WTC11 (cell line): ENCODE results near the gene SEL1L. TPM values are rescaled to one million over a fixed set of nuclear protein-coding genes. Genes with fewer than 3 reads are reported as not detected.

Source experiments
- ATAC-seq: fragments of 200-7000 bp; cut with Tn5 transposase; 2 replicates; pipeline ENCODE4 v1.10.0; 2021; ENCODE audit warnings: mild to moderate bottlenecking, moderate library complexity
- CTCF ChIA-PET: fragments of 300-600 bp; sonication (Branson Sonifier 250); formaldehyde crosslinking; loops from one replicate; lab custom pipeline; 2021; ENCODE audit warnings: antibody characterized with exemption; lab: Charles Lee
- POLR2A ChIA-PET: fragments of 350-600 bp; sonication (Branson Sonifier 250); formaldehyde crosslinking; loops from one replicate; lab custom pipeline; 2021; ENCODE audit warnings: antibody characterized with exemption; lab: Charles Lee
- DNase-seq: peaks from one replicate; pipeline ENCODE4 v3.0.0; 2021; ENCODE audit warnings: low spot score
- H3K27ac Mint-ChIP-seq: 2 replicates; pipeline ENCODE4 v1.8.0; 2021; ENCODE audit warnings: mixed read lengths
- H3K27me3 Mint-ChIP-seq: 2 replicates; pipeline ENCODE4 v1.8.0; 2021; ENCODE audit warnings: low read depth, mild to moderate bottlenecking, moderate library complexity, mixed read lengths
- H3K36me3 Mint-ChIP-seq: 2 replicates; pipeline ENCODE4 v1.8.0; 2021; ENCODE audit warnings: mixed read lengths
- H3K4me1 Mint-ChIP-seq: 2 replicates; pipeline ENCODE4 v1.8.0; 2022; ENCODE audit warnings: mixed read lengths
- H3K4me3 Mint-ChIP-seq: 2 replicates; pipeline ENCODE4 v1.8.0; 2021; ENCODE audit warnings: mild to moderate bottlenecking, moderate library complexity, mixed read lengths
- H3K9me3 Mint-ChIP-seq: 2 replicates; pipeline ENCODE4 v1.8.0; 2021; ENCODE audit warnings: mixed read lengths
- ATF1 ChIP-seq: sonication (generic); formaldehyde crosslinking; IDR thresholded peaks from 2 replicates; pipeline ENCODE4 v1.8.1; 2023; ENCODE audit warnings: mild to moderate bottlenecking, moderate library complexity, missing genetic modification reagents
- ESRRA ChIP-seq: sonication (generic); formaldehyde crosslinking; IDR thresholded peaks from 2 replicates; pipeline ENCODE4 v1.8.1; 2022; ENCODE audit warnings: mild to moderate bottlenecking, missing genetic modification reagents, borderline replicate concordance
- IRF2 ChIP-seq: sonication (generic); formaldehyde crosslinking; IDR thresholded peaks from 2 replicates; pipeline ENCODE4 v1.8.0; 2022; ENCODE audit warnings: low read depth, missing genetic modification reagents, borderline replicate concordance
- NFYB ChIP-seq: sonication (generic); formaldehyde crosslinking; conservative IDR thresholded peaks from 2 replicates; pipeline ENCODE4 v1.8.0; 2022; ENCODE audit warnings: low read depth, missing genetic modification reagents
- RORB ChIP-seq: fragments of 250-450 bp; sonication (Bioruptor Pico); IDR thresholded peaks from 2 replicates; pipeline ENCODE4 v1.9.0; 2021; ENCODE audit warnings: mild to moderate bottlenecking
- USF1 ChIP-seq: sonication (generic); formaldehyde crosslinking; IDR thresholded peaks from 2 replicates; pipeline ENCODE4 v1.8.0; 2022; ENCODE audit warnings: mild to moderate bottlenecking, missing genetic modification reagents
- ZNF219 ChIP-seq: sonication (generic); formaldehyde crosslinking; IDR thresholded peaks from 2 replicates; pipeline ENCODE4 v1.8.0; 2023; ENCODE audit warnings: missing genetic modification reagents, mild to moderate bottlenecking, borderline replicate concordance
- ZNF317 ChIP-seq: sonication (generic); formaldehyde crosslinking; IDR thresholded peaks from 2 replicates; pipeline ENCODE4 v1.8.1; 2023; ENCODE audit warnings: low read depth, mild to moderate bottlenecking, moderate library complexity, missing genetic modification reagents, borderline replicate concordance
- ZNF423 ChIP-seq: fragments of 250-450 bp; sonication (Bioruptor Pico); IDR thresholded peaks from 2 replicates; pipeline ENCODE4 v2.1.2; 2022; ENCODE audit warnings: mild to moderate bottlenecking, moderate library complexity
- ZNF512 ChIP-seq: sonication (generic); formaldehyde crosslinking; IDR thresholded peaks from 2 replicates; pipeline ENCODE4 v1.8.1; 2022; ENCODE audit warnings: missing genetic modification reagents, borderline replicate concordance
- total RNA-seq: library from RNA; stranded (reverse); gene quantifications from 3 replicates; pipeline ENCODE4 v1.2.3, GENCODE V29; 2021
- TF ChIP-seq, protein P1 (sequence below): sonication (generic); formaldehyde crosslinking; IDR thresholded peaks from 2 replicates; pipeline ENCODE4 v1.8.0; 2022; ENCODE audit warnings: missing genetic modification reagents
- TF ChIP-seq, protein P2 (sequence below): sonication (generic); formaldehyde crosslinking; IDR thresholded peaks from 2 replicates; pipeline ENCODE4 v1.8.1; 2023; ENCODE audit warnings: mild to moderate bottlenecking, missing genetic modification reagents
- TF ChIP-seq, protein P3 (sequence below): sonication (generic); formaldehyde crosslinking; IDR thresholded peaks from 2 replicates; pipeline ENCODE4 v1.8.1; 2023; ENCODE audit warnings: mild to moderate bottlenecking, missing genetic modification reagents, borderline replicate concordance
- TF ChIP-seq, protein P4 (sequence below): sonication (generic); formaldehyde crosslinking; IDR thresholded peaks from 2 replicates; pipeline ENCODE4 v1.8.0; 2023; ENCODE audit warnings: missing genetic modification reagents
- TF ChIP-seq, protein P5 (sequence below): sonication (generic); formaldehyde crosslinking; IDR thresholded peaks from 2 replicates; pipeline ENCODE4 v1.8.0; 2022; ENCODE audit warnings: mild to moderate bottlenecking, missing genetic modification reagents

The SEL1L gene
- total RNA-seq, 1 experiment from 2014 or later, result 29.1 TPM

DNA sequence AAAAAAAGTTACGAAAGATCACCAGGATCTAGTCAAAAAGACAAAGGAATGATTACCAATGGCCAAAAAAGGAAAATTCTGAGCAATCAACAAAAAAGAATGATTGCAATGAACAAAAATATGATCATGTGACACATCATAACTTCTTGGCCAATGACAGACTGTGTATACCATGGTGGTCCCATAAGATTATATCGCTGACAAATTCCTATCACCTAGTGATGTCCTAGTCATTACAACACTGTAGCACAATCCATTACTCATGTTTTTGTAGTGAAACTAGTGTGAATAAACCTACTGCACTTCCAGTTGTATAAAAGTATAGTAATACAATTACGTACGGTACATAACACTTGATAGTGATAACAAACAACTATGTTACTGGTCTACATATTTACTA is 12.3 kb downstream of the SEL1L start:
- H3K4me1 Mint-ChIP-seq, result peaks cover 15% of the 10 kb centered on the region

GRCh38 chr14:81519200-81520011 is 14.2 kb downstream of the SEL1L start:
- ChIA-PET POLR2A (no interaction called here), CTCF (no interaction called here)
- no peak overlapping the region for H3K4me3 Mint-ChIP-seq
- H3K27ac Mint-ChIP-seq, result no peak overlapping the region; the same call in 1 of the 2 replicates
- peaks cover 16% of the 10 kb centered on the region for H3K4me1 Mint-ChIP-seq
- DNase-seq (no peak), ATAC-seq (no peak)
- peaks cover 13% of the 10 kb centered on the region for H3K36me3 Mint-ChIP-seq
- H3K27me3 Mint-ChIP-seq, result no peaks in the 10 kb centered on the region
- H3K9me3 Mint-ChIP-seq, result no peaks in the 10 kb centered on the region
- no peak for TF ChIP-seq ATF1 (CRISPR knock-in tag)
- TF ChIP-seq ZNF423, result no peak
- no peak for TF ChIP-seq RORB (CRISPR knock-in tag)
- no peak for TF ChIP-seq ZNF512 (CRISPR knock-in tag)
- TF ChIP-seq IRF2 (CRISPR knock-in tag), result no peak
- TF ChIP-seq USF1 (CRISPR knock-in tag), result no peak
- TF ChIP-seq, protein P1, sequence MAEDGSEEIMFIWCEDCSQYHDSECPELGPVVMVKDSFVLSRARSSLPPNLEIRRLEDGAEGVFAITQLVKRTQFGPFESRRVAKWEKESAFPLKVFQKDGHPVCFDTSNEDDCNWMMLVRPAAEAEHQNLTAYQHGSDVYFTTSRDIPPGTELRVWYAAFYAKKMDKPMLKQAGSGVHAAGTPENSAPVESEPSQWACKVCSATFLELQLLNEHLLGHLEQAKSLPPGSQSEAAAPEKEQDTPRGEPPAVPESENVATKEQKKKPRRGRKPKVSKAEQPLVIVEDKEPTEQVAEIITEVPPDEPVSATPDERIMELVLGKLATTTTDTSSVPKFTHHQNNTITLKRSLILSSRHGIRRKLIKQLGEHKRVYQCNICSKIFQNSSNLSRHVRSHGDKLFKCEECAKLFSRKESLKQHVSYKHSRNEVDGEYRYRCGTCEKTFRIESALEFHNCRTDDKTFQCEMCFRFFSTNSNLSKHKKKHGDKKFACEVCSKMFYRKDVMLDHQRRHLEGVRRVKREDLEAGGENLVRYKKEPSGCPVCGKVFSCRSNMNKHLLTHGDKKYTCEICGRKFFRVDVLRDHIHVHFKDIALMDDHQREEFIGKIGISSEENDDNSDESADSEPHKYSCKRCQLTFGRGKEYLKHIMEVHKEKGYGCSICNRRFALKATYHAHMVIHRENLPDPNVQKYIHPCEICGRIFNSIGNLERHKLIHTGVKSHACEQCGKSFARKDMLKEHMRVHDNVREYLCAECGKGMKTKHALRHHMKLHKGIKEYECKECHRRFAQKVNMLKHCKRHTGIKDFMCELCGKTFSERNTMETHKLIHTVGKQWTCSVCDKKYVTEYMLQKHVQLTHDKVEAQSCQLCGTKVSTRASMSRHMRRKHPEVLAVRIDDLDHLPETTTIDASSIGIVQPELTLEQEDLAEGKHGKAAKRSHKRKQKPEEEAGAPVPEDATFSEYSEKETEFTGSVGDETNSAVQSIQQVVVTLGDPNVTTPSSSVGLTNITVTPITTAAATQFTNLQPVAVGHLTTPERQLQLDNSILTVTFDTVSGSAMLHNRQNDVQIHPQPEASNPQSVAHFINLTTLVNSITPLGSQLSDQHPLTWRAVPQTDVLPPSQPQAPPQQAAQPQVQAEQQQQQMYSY (CRISPR knock-in tag), result no peak
- TF ChIP-seq ESRRA, result no peak
- no peak for TF ChIP-seq ZNF317 (CRISPR knock-in tag)

More for the DNA sequence above, 12.3 kb downstream of the SEL1L start:
- H3K36me3 Mint-ChIP-seq, result peaks cover 18% of the 10 kb centered on the region
- ATAC-seq (no peak), DNase-seq (no peak)
- H3K27me3 Mint-ChIP-seq, result no peaks in the 10 kb centered on the region
- no peaks in the 10 kb centered on the region for H3K9me3 Mint-ChIP-seq
- ChIA-PET CTCF (no interaction called here), POLR2A (no interaction called here)
- H3K27ac Mint-ChIP-seq, result no peak overlapping the region
- TF ChIP-seq, protein P2, sequence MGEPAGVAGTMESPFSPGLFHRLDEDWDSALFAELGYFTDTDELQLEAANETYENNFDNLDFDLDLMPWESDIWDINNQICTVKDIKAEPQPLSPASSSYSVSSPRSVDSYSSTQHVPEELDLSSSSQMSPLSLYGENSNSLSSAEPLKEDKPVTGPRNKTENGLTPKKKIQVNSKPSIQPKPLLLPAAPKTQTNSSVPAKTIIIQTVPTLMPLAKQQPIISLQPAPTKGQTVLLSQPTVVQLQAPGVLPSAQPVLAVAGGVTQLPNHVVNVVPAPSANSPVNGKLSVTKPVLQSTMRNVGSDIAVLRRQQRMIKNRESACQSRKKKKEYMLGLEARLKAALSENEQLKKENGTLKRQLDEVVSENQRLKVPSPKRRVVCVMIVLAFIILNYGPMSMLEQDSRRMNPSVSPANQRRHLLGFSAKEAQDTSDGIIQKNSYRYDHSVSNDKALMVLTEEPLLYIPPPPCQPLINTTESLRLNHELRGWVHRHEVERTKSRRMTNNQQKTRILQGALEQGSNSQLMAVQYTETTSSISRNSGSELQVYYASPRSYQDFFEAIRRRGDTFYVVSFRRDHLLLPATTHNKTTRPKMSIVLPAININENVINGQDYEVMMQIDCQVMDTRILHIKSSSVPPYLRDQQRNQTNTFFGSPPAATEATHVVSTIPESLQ (CRISPR knock-in tag), result no peak
- no peak for TF ChIP-seq ESRRA
- no peak for TF ChIP-seq NFYB (CRISPR knock-in tag)
- TF ChIP-seq, protein P3, sequence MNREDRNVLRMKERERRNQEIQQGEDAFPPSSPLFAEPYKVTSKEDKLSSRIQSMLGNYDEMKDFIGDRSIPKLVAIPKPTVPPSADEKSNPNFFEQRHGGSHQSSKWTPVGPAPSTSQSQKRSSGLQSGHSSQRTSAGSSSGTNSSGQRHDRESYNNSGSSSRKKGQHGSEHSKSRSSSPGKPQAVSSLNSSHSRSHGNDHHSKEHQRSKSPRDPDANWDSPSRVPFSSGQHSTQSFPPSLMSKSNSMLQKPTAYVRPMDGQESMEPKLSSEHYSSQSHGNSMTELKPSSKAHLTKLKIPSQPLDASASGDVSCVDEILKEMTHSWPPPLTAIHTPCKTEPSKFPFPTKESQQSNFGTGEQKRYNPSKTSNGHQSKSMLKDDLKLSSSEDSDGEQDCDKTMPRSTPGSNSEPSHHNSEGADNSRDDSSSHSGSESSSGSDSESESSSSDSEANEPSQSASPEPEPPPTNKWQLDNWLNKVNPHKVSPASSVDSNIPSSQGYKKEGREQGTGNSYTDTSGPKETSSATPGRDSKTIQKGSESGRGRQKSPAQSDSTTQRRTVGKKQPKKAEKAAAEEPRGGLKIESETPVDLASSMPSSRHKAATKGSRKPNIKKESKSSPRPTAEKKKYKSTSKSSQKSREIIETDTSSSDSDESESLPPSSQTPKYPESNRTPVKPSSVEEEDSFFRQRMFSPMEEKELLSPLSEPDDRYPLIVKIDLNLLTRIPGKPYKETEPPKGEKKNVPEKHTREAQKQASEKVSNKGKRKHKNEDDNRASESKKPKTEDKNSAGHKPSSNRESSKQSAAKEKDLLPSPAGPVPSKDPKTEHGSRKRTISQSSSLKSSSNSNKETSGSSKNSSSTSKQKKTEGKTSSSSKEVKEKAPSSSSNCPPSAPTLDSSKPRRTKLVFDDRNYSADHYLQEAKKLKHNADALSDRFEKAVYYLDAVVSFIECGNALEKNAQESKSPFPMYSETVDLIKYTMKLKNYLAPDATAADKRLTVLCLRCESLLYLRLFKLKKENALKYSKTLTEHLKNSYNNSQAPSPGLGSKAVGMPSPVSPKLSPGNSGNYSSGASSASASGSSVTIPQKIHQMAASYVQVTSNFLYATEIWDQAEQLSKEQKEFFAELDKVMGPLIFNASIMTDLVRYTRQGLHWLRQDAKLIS (CRISPR knock-in tag), result no peak
- TF ChIP-seq, protein P4, sequence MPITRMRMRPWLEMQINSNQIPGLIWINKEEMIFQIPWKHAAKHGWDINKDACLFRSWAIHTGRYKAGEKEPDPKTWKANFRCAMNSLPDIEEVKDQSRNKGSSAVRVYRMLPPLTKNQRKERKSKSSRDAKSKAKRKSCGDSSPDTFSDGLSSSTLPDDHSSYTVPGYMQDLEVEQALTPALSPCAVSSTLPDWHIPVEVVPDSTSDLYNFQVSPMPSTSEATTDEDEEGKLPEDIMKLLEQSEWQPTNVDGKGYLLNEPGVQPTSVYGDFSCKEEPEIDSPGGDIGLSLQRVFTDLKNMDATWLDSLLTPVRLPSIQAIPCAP (CRISPR knock-in tag), result no peak
- TF ChIP-seq RORB (CRISPR knock-in tag), result no peak
- TF ChIP-seq ZNF219 (CRISPR knock-in tag), result no peak
- TF ChIP-seq, protein P5, sequence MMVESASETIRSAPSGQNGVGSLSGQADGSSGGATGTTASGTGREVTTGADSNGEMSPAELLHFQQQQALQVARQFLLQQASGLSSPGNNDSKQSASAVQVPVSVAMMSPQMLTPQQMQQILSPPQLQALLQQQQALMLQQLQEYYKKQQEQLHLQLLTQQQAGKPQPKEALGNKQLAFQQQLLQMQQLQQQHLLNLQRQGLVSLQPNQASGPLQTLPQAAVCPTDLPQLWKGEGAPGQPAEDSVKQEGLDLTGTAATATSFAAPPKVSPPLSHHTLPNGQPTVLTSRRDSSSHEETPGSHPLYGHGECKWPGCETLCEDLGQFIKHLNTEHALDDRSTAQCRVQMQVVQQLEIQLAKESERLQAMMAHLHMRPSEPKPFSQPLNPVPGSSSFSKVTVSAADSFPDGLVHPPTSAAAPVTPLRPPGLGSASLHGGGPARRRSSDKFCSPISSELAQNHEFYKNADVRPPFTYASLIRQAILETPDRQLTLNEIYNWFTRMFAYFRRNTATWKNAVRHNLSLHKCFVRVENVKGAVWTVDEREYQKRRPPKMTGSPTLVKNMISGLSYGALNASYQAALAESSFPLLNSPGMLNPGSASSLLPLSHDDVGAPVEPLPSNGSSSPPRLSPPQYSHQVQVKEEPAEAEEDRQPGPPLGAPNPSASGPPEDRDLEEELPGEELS (CRISPR knock-in tag), result no peak
- H3K4me3 Mint-ChIP-seq, result no peak overlapping the region
